GM12801 (cell line): ENCODE data around the gene LEMD1.

Experiments used
- CTCF ChIP-seq: IDR thresholded peaks from one replicate; pipeline ENCODE4 v1.5.1; 2011; ENCODE audit warnings: control low read depth; ENCODE audit not compliant: insufficient read length; ENCODE audit errors: extremely low read depth

The LEMD1 gene

GRCh38 chr1:205359771-205360565 lies 61.9 kb downstream of the LEMD1 start:
- no peak for TF ChIP-seq CTCF

- TF ChIP-seq CTCF: no peak
These were observed 63.3 kb downstream of the LEMD1 start for GRCh38 chr1:205358579-205358978.

- no peak for TF ChIP-seq CTCF
These were observed 64.3 kb downstream of the LEMD1 start for GRCh38 chr1:205357567-205357966.

GRCh38 chr1:205356440-205357139 lies 65.3 kb downstream of the LEMD1 start, which contains the start of gene KLHDC8A:
Gene KLHDC8A (minus strand): TSS chr1:205356922. CDS start chr1:205343604, 13,318 bp downstream.
- no peak for TF ChIP-seq CTCF

- no peak for TF ChIP-seq CTCF
These were observed 66.8 kb downstream of the LEMD1 start for GRCh38 chr1:205355075-205355453.

- peak; percentile 49 for TF ChIP-seq CTCF
These were observed 67.4 kb downstream of the LEMD1 start for GRCh38 chr1:205354259-205355074.

GRCh38 chr1:205353612-205354011 lies 68.2 kb downstream of the LEMD1 start:
- no peak for TF ChIP-seq CTCF
